ENCODE data around the gene RPL36A. TPM values are rescaled to one million over a fixed set of nuclear protein-coding genes. Genes with fewer than 3 reads are reported as not detected.

Gene RPL36A
- total RNA-seq, 2 experiments from 2014 or later: 271 to 325 TPM

DNA sequence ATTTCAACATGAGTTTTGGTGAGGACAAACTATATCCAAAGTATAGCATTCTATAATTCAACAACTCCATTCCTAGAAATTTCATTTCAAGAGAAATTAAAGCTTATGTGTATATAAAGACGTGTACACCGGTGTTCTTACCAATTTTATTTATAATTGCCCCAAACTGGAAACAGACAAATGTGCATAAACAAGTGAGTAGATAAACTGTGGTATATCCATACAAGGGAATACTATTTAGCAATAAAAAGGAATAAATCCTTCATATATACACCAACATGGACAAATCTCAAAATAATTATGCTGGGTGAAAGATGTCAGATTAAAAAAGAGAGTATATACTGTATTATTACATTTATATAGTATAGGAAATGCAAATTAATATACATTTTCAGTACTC, 37.1 kb downstream of the RPL36A start:
- POLR2A ChIA-PET: no interaction called here
- no peak for DNase-seq
- H3K4me3 Mint-ChIP-seq: no peak overlapping the region
- H3K9me3 Mint-ChIP-seq: no peaks in the 10 kb centered on the region
- H3K4me1 Mint-ChIP-seq: peaks cover 10% of the 10 kb centered on the region
- peaks cover 12% of the 10 kb centered on the region for H3K36me3 Mint-ChIP-seq
- no peak overlapping the region for H3K27ac Mint-ChIP-seq
- ATAC-seq (ENCODE audit: low read depth): no peak
- H3K27me3 Mint-ChIP-seq: no peaks in the 10 kb centered on the region

DNA sequence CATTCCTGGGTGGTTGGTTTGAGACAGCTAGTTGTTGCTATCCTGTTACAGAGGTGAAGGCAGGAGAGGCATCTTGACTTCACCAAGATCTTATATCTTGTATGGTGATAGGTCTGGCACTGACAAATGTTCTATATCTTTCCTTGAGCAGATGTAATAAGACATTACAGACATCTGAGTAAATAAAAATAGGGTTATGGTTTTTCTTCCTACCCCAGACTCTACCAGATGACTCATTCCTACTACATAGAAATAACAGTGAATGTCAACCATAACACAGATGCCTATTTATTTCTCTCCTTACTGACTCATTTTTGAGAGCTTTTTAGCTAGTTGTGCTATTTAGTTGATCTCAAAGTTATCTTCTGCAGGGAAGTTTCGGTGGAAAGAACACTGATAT, 39.1 kb downstream of the RPL36A start:
- no peaks in the 10 kb centered on the region for H3K27me3 Mint-ChIP-seq
- H3K4me1 Mint-ChIP-seq: peaks cover 10% of the 10 kb centered on the region
- no peaks in the 10 kb centered on the region for H3K9me3 Mint-ChIP-seq
- H3K36me3 Mint-ChIP-seq: peaks cover 10% of the 10 kb centered on the region
- ATAC-seq (ENCODE audit: low read depth) (no peak), DNase-seq (no peak)
- H3K4me3 Mint-ChIP-seq: no peak overlapping the region
- POLR2A ChIA-PET: no interaction called here
- no peak overlapping the region for H3K27ac Mint-ChIP-seq

DNA sequence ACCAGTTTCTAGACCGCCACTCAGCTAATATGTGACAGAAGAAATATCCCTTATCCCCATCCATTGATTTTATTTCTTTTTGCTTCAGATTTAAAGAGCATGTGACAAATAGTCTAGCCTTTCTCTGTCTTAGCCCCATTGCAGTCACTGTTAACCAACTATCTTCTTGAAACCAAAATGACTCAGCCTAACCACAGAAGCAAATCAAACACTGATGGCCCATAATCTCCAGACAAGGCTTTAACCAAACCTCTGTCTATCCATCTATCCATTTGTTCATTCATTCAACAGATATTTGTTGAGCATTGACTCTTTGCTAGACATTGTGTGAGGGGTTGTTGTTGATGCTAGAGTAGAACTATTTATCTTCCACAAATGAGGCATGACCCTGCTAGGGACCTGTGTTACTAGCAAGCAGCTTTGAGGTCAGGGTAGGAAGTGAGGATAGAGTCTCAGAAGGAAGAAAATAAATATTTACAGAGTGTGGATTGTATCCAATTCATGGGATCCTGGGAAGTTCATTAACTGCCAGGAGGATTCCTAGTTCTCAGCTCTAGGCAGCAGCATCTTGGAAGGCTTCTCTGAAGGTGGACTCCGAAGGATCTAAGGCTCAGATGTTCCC, 39.8 kb downstream of the RPL36A start:
- Mint-ChIP-seq H3K36me3 (peaks cover 9% of the 10 kb centered on the region), H3K9me3 (no peaks in the 10 kb centered on the region), H3K4me1 (peaks cover 10% of the 10 kb centered on the region), H3K4me3 (peak overlapping the region; percentile 1), H3K27me3 (no peaks in the 10 kb centered on the region), H3K27ac (peak overlapping the region; percentile 34)
- ATAC-seq (ENCODE audit: low read depth) (peak; percentile 74), DNase-seq (no peak)
- POLR2A ChIA-PET: no interaction called here

DNA sequence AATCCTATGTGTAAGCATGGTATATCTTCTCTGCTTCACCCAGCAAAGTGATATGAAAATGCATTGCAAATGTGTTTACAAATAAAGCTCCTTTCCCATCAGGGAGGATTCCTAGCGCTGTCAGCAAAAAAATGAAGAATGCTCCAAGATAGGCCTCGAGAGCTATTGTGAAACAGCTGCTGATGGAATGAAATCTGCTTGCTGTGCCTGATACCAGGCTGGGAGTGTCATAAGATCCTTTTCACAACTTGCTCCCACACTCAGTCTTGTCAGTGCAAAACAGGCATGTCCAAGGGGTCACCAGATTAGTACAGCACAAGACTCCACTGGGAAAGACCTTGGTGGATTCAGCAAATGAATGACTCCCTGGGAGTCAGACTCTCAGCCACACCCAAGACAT, 51.3 kb downstream of the RPL36A start:
- no peaks in the 10 kb centered on the region for H3K9me3 Mint-ChIP-seq
- peaks cover 3% of the 10 kb centered on the region for H3K4me1 Mint-ChIP-seq
- no peaks in the 10 kb centered on the region for H3K27me3 Mint-ChIP-seq
- no peak for ATAC-seq (ENCODE audit: low read depth)
- no peak overlapping the region for H3K4me3 Mint-ChIP-seq
- DNase-seq: no peak
- H3K27ac Mint-ChIP-seq: no peak overlapping the region
- peaks cover 10% of the 10 kb centered on the region for H3K36me3 Mint-ChIP-seq
- POLR2A ChIA-PET: no interaction called here

Other genes starting within 250 kb of the RPL36A start
- gene DRP2, start 171.2 kb upstream of the RPL36A start, total RNA-seq: under 1 TPM; 0.58 to 0.91 TPM
- gene TAF7L, start 99.7 kb upstream of the RPL36A start, total RNA-seq: not detected
- 10 to 100 TPM; 13.5 to 14.5 TPM for gene TIMM8A, start 42.3 kb upstream of the RPL36A start, total RNA-seq
- 1 to 10 TPM in 1 of 2 experiments, under 1 TPM in 1; 0.48 to 1.1 TPM for gene BTK, start 4.8 kb upstream of the RPL36A start, total RNA-seq
- 10 to 100 TPM; 27.7 to 32.5 TPM for gene GLA, start 16.9 kb downstream of the RPL36A start, total RNA-seq
- 10 to 100 TPM; 36.9 to 41.1 TPM for gene HNRNPH2, start 17.2 kb downstream of the RPL36A start, total RNA-seq
- 1 to 10 TPM; 4.3 to 4.8 TPM for gene ARMCX4, start 94.4 kb downstream of the RPL36A start, total RNA-seq
- gene ARMCX1, start 159.5 kb downstream of the RPL36A start, total RNA-seq: under 1 TPM; 0.45 to 0.72 TPM
- 10 to 100 TPM; 37.5 to 37.7 TPM for gene ARMCX6, start 227.0 kb downstream of the RPL36A start, total RNA-seq
- 10 to 100 TPM; 25.0 to 29.7 TPM for gene ARMCX3, start 232.1 kb downstream of the RPL36A start, total RNA-seq

Measured in activated naive CD8-positive, alpha-beta T cell treated with anti-CD3 and anti-CD28 coated beads, Interleukin-2, amount 10 ng/mL, durations not matched to agents 7 days and 5 days (primary cell).